ENCODE measurements around the gene SRC.

GRCh38 chr20:37384683-37385174 is 38.8 kb downstream of the SRC start:
- TF ChIP-seq, protein P1, sequence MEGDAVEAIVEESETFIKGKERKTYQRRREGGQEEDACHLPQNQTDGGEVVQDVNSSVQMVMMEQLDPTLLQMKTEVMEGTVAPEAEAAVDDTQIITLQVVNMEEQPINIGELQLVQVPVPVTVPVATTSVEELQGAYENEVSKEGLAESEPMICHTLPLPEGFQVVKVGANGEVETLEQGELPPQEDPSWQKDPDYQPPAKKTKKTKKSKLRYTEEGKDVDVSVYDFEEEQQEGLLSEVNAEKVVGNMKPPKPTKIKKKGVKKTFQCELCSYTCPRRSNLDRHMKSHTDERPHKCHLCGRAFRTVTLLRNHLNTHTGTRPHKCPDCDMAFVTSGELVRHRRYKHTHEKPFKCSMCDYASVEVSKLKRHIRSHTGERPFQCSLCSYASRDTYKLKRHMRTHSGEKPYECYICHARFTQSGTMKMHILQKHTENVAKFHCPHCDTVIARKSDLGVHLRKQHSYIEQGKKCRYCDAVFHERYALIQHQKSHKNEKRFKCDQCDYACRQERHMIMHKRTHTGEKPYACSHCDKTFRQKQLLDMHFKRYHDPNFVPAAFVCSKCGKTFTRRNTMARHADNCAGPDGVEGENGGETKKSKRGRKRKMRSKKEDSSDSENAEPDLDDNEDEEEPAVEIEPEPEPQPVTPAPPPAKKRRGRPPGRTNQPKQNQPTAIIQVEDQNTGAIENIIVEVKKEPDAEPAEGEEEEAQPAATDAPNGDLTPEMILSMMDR (IDR thresholded peaks at IDR 0.05 in 8 of 11, conservative IDR thresholded peaks at IDR 0.05 in 3 of 11) = peak; percentile 89 to 98 (median 95)
- no peak for TF ChIP-seq POLR2A (IDR thresholded peaks at IDR 0.05)
- TF ChIP-seq POLR2AphosphoS5 (IDR thresholded peaks at IDR 0.05) = peak; percentile 74 to 90 (median 80)
